Osteoblast (primary cell): ENCODE data around the gene LOXHD1. TPM values are rescaled to one million over a fixed set of nuclear protein-coding genes. Genes with fewer than 3 reads are reported as not detected.

Experiments
- DNase-seq: peaks from one replicate; pipeline ENCODE4 v3.0.0; 2011; ENCODE audit warnings: low spot score, mixed read lengths; ENCODE audit not compliant: insufficient read length; ENCODE audit errors: missing footprints
- H2AFZ ChIP-seq: 2 replicates; pipeline ENCODE4 v1.6.0; 2011; ENCODE audit warnings: mild to moderate bottlenecking, low read length
- H3K27ac ChIP-seq: 2 replicates; pipeline ENCODE4 v1.5.1; 2011; ENCODE audit warnings: mild to moderate bottlenecking, low read depth, low read length, moderate library complexity
- H3K27me3 ChIP-seq: 2 replicates; pipeline ENCODE4 v1.6.0; 2012; ENCODE audit warnings: mild to moderate bottlenecking, control low read depth, inconsistent platforms, low read length, moderate library complexity; ENCODE audit not compliant: insufficient read depth
- H3K36me3 ChIP-seq: 2 replicates; pipeline ENCODE4 v1.5.1; 2011; ENCODE audit warnings: mild to moderate bottlenecking, low read length, control low read depth, moderate library complexity; ENCODE audit not compliant: insufficient read depth
- H3K4me1 ChIP-seq: 2 replicates; pipeline ENCODE4 v1.5.1; 2011; ENCODE audit warnings: mild to moderate bottlenecking, low read length, control low read depth, moderate library complexity; ENCODE audit not compliant: insufficient read depth
- H3K4me2 ChIP-seq: 2 replicates; pipeline ENCODE4 v1.6.0; 2011; ENCODE audit warnings: mild to moderate bottlenecking, low read length; ENCODE audit not compliant: insufficient read depth
- H3K4me3 ChIP-seq: fragments of 200-600 bp; sonication (generic); 3 replicates; pipeline ENCODE4 v1.5.1; 2012; ENCODE audit warnings: mild to moderate bottlenecking, low read length, inconsistent platforms; ENCODE audit not compliant: insufficient read depth
- H3K79me2 ChIP-seq: 2 replicates; pipeline ENCODE4 v1.6.0; 2012; ENCODE audit warnings: mild to moderate bottlenecking, low read length, control low read depth, inconsistent platforms; ENCODE audit not compliant: insufficient read depth
- H3K9me3 ChIP-seq: 2 replicates; pipeline ENCODE4 v1.5.1; 2011; ENCODE audit warnings: low read depth, low read length, control low read depth
- H4K20me1 ChIP-seq: 2 replicates; pipeline ENCODE4 v1.6.0; 2012; ENCODE audit warnings: mild to moderate bottlenecking, low read length, control low read depth; ENCODE audit not compliant: insufficient read depth
- CTCF ChIP-seq: IDR thresholded peaks from 2 replicates; pipeline ENCODE4 v1.5.1; 2011; ENCODE audit warnings: mild to moderate bottlenecking, low read depth, low read length, moderate library complexity; ENCODE audit errors: extremely low read depth
- total RNA-seq: library from RNA; depleted of rRNA; stranded (reverse); fragments of >200 nt; gene quantifications from 2 replicates; pipeline ENCODE4 v1.2.3, GENCODE V29; 2012

LOXHD1 gene
- total RNA-seq, 1 donor: not detected

DNA sequence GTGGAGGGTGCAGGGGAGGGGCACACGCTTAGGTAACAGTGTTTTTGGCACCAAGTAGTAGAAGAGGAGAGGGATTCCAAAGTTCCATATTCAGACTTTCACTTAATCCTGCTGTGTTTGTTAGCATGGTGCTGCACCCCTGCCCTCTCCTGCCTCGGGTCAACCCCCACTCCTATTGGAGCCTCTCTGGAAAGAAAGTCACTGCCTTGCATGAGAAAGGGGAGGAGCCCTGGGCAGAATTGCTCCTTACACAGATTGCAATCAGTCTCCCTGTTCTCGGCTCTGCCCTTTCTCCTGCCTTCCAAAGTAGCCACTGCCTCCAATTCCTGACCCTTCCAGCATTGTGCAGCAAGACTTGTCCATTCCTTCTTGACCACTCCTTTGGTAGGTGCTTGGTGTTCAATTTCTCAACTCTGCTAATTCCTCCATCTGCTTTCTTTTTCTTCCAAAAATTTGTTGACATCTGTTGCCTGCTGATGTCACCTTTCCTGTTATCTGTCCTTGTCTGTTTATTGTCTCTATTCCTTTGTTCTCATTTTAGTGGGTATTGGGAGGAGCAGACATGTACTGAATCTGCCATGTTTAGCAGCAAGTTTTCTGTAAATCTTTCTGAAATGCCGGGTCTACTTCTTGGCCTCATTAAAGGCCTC, 225.4 kb downstream of the LOXHD1 start:
- Histone ChIP-seq H3K4me1 (no peaks in the 10 kb centered on the region), H2AFZ (no peak overlapping the region), H3K27me3 (no peaks in the 10 kb centered on the region), H3K36me3 (no peaks in the 10 kb centered on the region), H3K4me3 (no peak overlapping the region), H3K27ac (no peak overlapping the region), H3K4me2 (no peak overlapping the region), H3K79me2 (no peaks in the 10 kb centered on the region), H3K9me3 (no peaks in the 10 kb centered on the region), H4K20me1 (no peaks in the 10 kb centered on the region)
- TF ChIP-seq CTCF: no peak
- DNase-seq: no peak

- H4K20me1 ChIP-seq: no peaks in the 10 kb centered on the region
- DNase-seq: no peak
- H3K4me1 ChIP-seq: no peaks in the 10 kb centered on the region
- no peak overlapping the region for H3K27ac ChIP-seq
- no peak overlapping the region for H3K4me3 ChIP-seq
- TF ChIP-seq CTCF: no peak
- no peak overlapping the region for H2AFZ ChIP-seq
- H3K36me3 ChIP-seq: no peaks in the 10 kb centered on the region
- H3K4me2 ChIP-seq: no peak overlapping the region
- no peaks in the 10 kb centered on the region for H3K9me3 ChIP-seq
- no peaks in the 10 kb centered on the region for H3K79me2 ChIP-seq
- no peaks in the 10 kb centered on the region for H3K27me3 ChIP-seq
These were observed 227.3 kb downstream of the LOXHD1 start for GRCh38 chr18:46429649-46430224.

GRCh38 chr18:46429130-46429529, 227.9 kb downstream of the LOXHD1 start:
- Histone ChIP-seq H3K27ac (no peak overlapping the region), H4K20me1 (no peaks in the 10 kb centered on the region), H3K4me3 (no peak overlapping the region), H3K4me2 (no peak overlapping the region), H3K79me2 (no peaks in the 10 kb centered on the region), H3K36me3 (no peaks in the 10 kb centered on the region), H2AFZ (no peak overlapping the region), H3K9me3 (no peaks in the 10 kb centered on the region), H3K4me1 (no peaks in the 10 kb centered on the region), H3K27me3 (no peaks in the 10 kb centered on the region)
- no peak for DNase-seq
- TF ChIP-seq CTCF: no peak

DNA sequence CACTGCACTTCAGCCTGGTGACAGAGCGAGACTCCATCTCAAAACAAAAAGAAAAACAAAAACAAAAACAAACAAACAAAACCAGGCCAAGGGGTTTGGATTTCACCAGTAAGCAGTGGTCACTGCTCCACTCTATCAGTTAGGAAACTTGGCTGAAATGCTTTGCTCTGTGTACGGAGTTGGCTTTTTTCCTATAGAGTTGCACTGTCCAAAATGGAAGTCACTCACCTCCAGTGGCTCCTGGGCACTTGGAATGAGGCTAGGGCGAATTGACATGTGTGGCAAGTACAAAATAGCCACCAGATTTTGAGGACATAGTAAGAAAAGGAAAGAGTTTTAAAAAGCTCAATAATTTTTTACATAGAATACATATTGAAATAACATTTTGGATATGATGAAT, 228.7 kb downstream of the LOXHD1 start:
- TF ChIP-seq CTCF: no peak
- no peaks in the 10 kb centered on the region for H3K4me1 ChIP-seq
- no peaks in the 10 kb centered on the region for H3K9me3 ChIP-seq
- no peak for DNase-seq
- H3K36me3 ChIP-seq: no peaks in the 10 kb centered on the region
- no peaks in the 10 kb centered on the region for H3K27me3 ChIP-seq
- no peak overlapping the region for H3K27ac ChIP-seq
- no peak overlapping the region for H2AFZ ChIP-seq
- H3K4me2 ChIP-seq: no peak overlapping the region
- H4K20me1 ChIP-seq: no peaks in the 10 kb centered on the region
- H3K79me2 ChIP-seq: no peaks in the 10 kb centered on the region
- no peak overlapping the region for H3K4me3 ChIP-seq
